Tibial nerve (tissue), 4 donors: Measurements from ENCODE around the gene JAK1. TPM values are rescaled to one million over a fixed set of nuclear protein-coding genes. Genes with fewer than 3 reads are reported as not detected.

Experiments
- DNase-seq, 2 donors: peaks; one replicate each; pipeline ENCODE4 v3.0.0-alpha.2; 2019; ENCODE audit warnings: low spot score in 2 of 2
- H3K27ac ChIP-seq, 4 donors: fragments of 200-600 bp; sonication (generic) in 3 of 4; one replicate each; pipeline ENCODE4 v1.5.1; 2017 to 2019; ENCODE audit warnings: mild to moderate bottlenecking in 1 of 4
- H3K27me3 ChIP-seq, 2 donors: fragments of 200-600 bp; sonication (generic) in 1 of 2; one replicate each; pipeline versions ENCODE4 v1.5.1 to v1.6.0; 2017 to 2019
- H3K36me3 ChIP-seq, 3 donors: fragments of 200-600 bp; sonication (generic); one replicate each; pipeline ENCODE4 v1.5.1; 2018 to 2019
- H3K4me1 ChIP-seq, 4 donors: fragments of 200-600 bp; sonication (generic) in 3 of 4; one replicate each; pipeline ENCODE4 v1.5.1; 2017 to 2019
- H3K4me3 ChIP-seq, 4 donors: fragments of 200-600 bp; sonication (generic) in 3 of 4; one replicate each; pipeline ENCODE4 v1.5.1; 2017 to 2019; ENCODE audit warnings: mild to moderate bottlenecking in 1 of 4, moderate library complexity in 1 of 4
- H3K9me3 ChIP-seq, 4 donors: fragments of 200-600 bp; sonication (generic) in 3 of 4; one replicate each; pipeline ENCODE4 v1.5.1; 2017 to 2019
- CTCF ChIP-seq, 5 experiments: fragments of 200-600 bp in 3 of 5; fragments of 450-650 bp in 2 of 5; sonication (generic) in 3 of 5; IDR thresholded peaks; one replicate each; pipeline ENCODE4 v1.5.1; 2016 to 2019; ENCODE audit warnings: antibody characterized with exemption in 5 of 5, mild to moderate bottlenecking in 3 of 5, moderate library complexity in 2 of 5
- EP300 ChIP-seq, 2 donors: sonication (generic); formaldehyde crosslinking; IDR thresholded peaks; one replicate each; pipeline ENCODE4 v1.6.1; 2017; ENCODE audit warnings: antibody characterized with exemption in 2 of 2, mild to moderate bottlenecking in 1 of 2
- POLR2A ChIP-seq, 2 donors: fragments of 450-650 bp; IDR thresholded peaks; one replicate each; pipeline ENCODE4 v1.6.1; 2017; ENCODE audit warnings: antibody characterized with exemption in 2 of 2, mild to moderate bottlenecking in 2 of 2, moderate library complexity in 2 of 2
- WGBS, 2 donors: methylation state at CpG; one replicate each; pipeline ENCODE4 v1.1.5; 2018; 5-methylcytosine and 5-hydroxymethylcytosine counted together
- total RNA-seq, 4 donors: library from RNA; depleted of rRNA; stranded (reverse); fragments of >200 nt; gene quantifications; one replicate each; pipeline ENCODE4 v1.1.0, GENCODE V29; 2016

Gene JAK1
- total RNA-seq, 4 donors from 2014 or later, result 114 to 222 (median 138) TPM

- no peak overlapping the region for H3K4me3 ChIP-seq
- no peaks in the 10 kb centered on the region for H3K9me3 ChIP-seq
- no peak for DNase-seq
- H3K36me3 ChIP-seq, result peaks cover 0 to 88% (median 42%) of the 10 kb centered on the region in 3 donors
- 87 to 88% methylated on average over 6 to 7 of the region's 7 CpGs for WGBS, 2 donors
- no peak overlapping the region for H3K27ac ChIP-seq
- TF ChIP-seq CTCF (IDR thresholded peaks at IDR 0.05), result no peak
- H3K4me1 ChIP-seq, result peaks cover 0 to 18% (median 5%) of the 10 kb centered on the region in 4 donors
- H3K27me3 ChIP-seq, result no peaks in the 10 kb centered on the region
These were observed 122.2 kb downstream of the JAK1 start for GRCh38 chr1:64844175-64844574.

- WGBS, 2 donors, result 92 to 94% methylated on average over 9 of the region's 9 CpGs
- H3K27ac ChIP-seq, result no peak overlapping the region
These were observed 122.7 kb downstream of the JAK1 start for GRCh38 chr1:64843675-64844074.

GRCh38 chr1:64842224-64842623 is 124.1 kb downstream of the JAK1 start:
- WGBS, 2 donors, result 33 to 40% methylated on average over 2 of the region's 2 CpGs
- Histone ChIP-seq H3K27me3 (no peaks in the 10 kb centered on the region), H3K36me3 (peaks cover 0 to 86% (median 40%) of the 10 kb centered on the region in 3 donors), H3K27ac (peak overlapping the region in 1 of 4 donors; percentile 52), H3K4me1 (peaks cover 0 to 18% (median 5%) of the 10 kb centered on the region in 4 donors), H3K9me3 (no peaks in the 10 kb centered on the region), H3K4me3 (no peak overlapping the region)
- DNase-seq, result no peak
- TF ChIP-seq CTCF (IDR thresholded peaks at IDR 0.05), result no peak
- no peak for TF ChIP-seq EP300 (IDR thresholded peaks at IDR 0.05)
- TF ChIP-seq POLR2A (IDR thresholded peaks at IDR 0.05), result no peak

More at GRCh38 chr1:64843675-64844074, 122.7 kb downstream of the JAK1 start:
- Histone ChIP-seq H3K4me1 (peaks cover 0 to 18% (median 5%) of the 10 kb centered on the region in 4 donors), H3K27me3 (no peaks in the 10 kb centered on the region), H3K9me3 (no peaks in the 10 kb centered on the region), H3K4me3 (no peak overlapping the region), H3K36me3 (peaks cover 0 to 86% (median 39%) of the 10 kb centered on the region in 3 donors)
- no peak for DNase-seq
- TF ChIP-seq EP300 (IDR thresholded peaks at IDR 0.05) (no peak), CTCF (IDR thresholded peaks at IDR 0.05) (no peak), POLR2A (IDR thresholded peaks at IDR 0.05) (no peak)

DNA sequence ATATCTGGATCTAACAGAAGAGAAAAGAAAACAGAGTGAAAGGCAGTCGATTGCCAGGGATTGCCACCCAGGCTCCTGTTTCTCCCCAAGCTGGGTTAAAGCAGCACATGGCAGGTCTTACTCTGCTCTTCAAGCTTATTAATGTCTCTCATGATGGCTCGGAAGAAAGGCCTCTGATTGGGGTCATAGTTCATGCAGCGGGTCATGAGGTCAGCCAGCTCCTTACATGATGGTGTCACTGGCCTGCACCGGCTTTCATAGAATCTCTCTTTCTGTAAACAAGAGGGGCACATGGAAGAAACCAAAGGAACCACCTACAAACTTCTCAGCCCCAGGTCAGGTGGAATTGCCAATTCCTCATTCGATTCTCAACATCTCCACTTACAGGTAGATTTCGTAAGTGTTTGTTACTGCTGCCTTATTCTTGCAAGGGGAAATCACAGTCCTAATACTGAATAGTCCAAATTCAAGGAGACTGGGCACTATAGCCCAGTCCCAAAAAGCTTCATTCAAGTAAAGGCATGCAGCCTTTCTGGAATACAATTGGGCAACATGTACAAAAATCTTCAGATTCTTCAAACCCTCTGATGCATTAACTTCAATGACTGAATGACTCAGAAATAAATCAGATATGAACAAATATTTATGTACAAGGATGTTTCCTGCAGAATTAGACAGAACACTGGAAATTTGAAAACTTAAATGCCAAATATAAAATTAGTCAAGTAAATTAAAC is 124.9 kb downstream of the JAK1 start:
- Histone ChIP-seq H3K27ac (no peak overlapping the region), H3K4me3 (no peak overlapping the region), H3K36me3 (peaks cover 2 to 86% (median 40%) of the 10 kb centered on the region in 3 donors), H3K4me1 (peaks cover 0 to 18% (median 5%) of the 10 kb centered on the region in 4 donors), H3K9me3 (no peaks in the 10 kb centered on the region), H3K27me3 (no peaks in the 10 kb centered on the region)
- DNase-seq, result no peak
- TF ChIP-seq EP300 (IDR thresholded peaks at IDR 0.05) (no peak), POLR2A (IDR thresholded peaks at IDR 0.05) (no peak), CTCF (IDR thresholded peaks at IDR 0.05) (no peak)
- 63 to 71% methylated on average over 6 of the region's 6 CpGs for WGBS, 2 donors

- peaks cover 2 to 86% (median 36%) of the 10 kb centered on the region in 3 donors for H3K36me3 ChIP-seq
These were observed 126.5 kb downstream of the JAK1 start for GRCh38 chr1:64839732-64840405.

More at GRCh38 chr1:64839732-64840405, 126.5 kb downstream of the JAK1 start:
- Histone ChIP-seq H3K4me3 (no peak overlapping the region), H3K9me3 (no peaks in the 10 kb centered on the region), H3K27me3 (no peaks in the 10 kb centered on the region), H3K27ac (no peak overlapping the region), H3K4me1 (peaks cover 0 to 18% (median 5%) of the 10 kb centered on the region in 4 donors)
- no peak for TF ChIP-seq EP300 (IDR thresholded peaks at IDR 0.05)
- no peak for TF ChIP-seq CTCF (IDR thresholded peaks at IDR 0.05)
- TF ChIP-seq POLR2A (IDR thresholded peaks at IDR 0.05), result no peak
- 91 to 94% methylated on average over 15 of the region's 15 CpGs for WGBS, 2 donors
- DNase-seq, result no peak
